BLaER1 (cell line): ENCODE measurements around the gene ZPBP.

Experiments
- H3K27ac ChIP-seq: shearing (Covaris generic); formaldehyde crosslinking; 2 replicates; pipeline ENCODE4 v1.8.1; 2022
- H3K27me3 ChIP-seq: shearing (Covaris generic); formaldehyde crosslinking; 2 replicates; pipeline ENCODE4 v1.8.1; 2022
- H3K36me3 ChIP-seq: shearing (Covaris generic); formaldehyde crosslinking; 2 replicates; pipeline ENCODE4 v1.8.1; 2022
- H3K4me1 ChIP-seq: shearing (Covaris generic); formaldehyde crosslinking; 2 replicates; pipeline ENCODE4 v1.8.1; 2022
- H3K4me2 ChIP-seq: shearing (Covaris generic); formaldehyde crosslinking; 2 replicates; pipeline ENCODE4 v1.8.1; 2022
- H3K4me3 ChIP-seq: shearing (Covaris generic); formaldehyde crosslinking; 2 replicates; pipeline ENCODE4 v1.8.1; 2022
- H3K9ac ChIP-seq: shearing (Covaris generic); formaldehyde crosslinking; 2 replicates; pipeline ENCODE4 v1.8.1; 2022
- H3K9me3 ChIP-seq: shearing (Covaris generic); formaldehyde crosslinking; 2 replicates; pipeline ENCODE4 v1.8.1; 2022
- H4K20me1 ChIP-seq: shearing (Covaris generic); formaldehyde crosslinking; 2 replicates; pipeline ENCODE4 v1.8.1; 2022
- Cebpa-rat ChIP-seq: shearing (Covaris generic); IDR thresholded peaks from 2 replicates; pipeline ENCODE4 v1.8.1; 2022

The ZPBP gene

GRCh38 chr7:50112250-50112649 lies 19.2 kb upstream of the ZPBP start:
- H3K27ac ChIP-seq = no peak overlapping the region
- H4K20me1 ChIP-seq = no peaks in the 10 kb centered on the region
- H3K36me3 ChIP-seq = no peaks in the 10 kb centered on the region
- no peak overlapping the region for H3K9ac ChIP-seq
- no peaks in the 10 kb centered on the region for H3K4me1 ChIP-seq
- peaks cover 11% of the 10 kb centered on the region for H3K9me3 ChIP-seq
- no peaks in the 10 kb centered on the region for H3K27me3 ChIP-seq
- H3K4me2 ChIP-seq = no peak overlapping the region
- no peak for TF ChIP-seq Cebpa-rat
- no peak overlapping the region for H3K4me3 ChIP-seq

DNA sequence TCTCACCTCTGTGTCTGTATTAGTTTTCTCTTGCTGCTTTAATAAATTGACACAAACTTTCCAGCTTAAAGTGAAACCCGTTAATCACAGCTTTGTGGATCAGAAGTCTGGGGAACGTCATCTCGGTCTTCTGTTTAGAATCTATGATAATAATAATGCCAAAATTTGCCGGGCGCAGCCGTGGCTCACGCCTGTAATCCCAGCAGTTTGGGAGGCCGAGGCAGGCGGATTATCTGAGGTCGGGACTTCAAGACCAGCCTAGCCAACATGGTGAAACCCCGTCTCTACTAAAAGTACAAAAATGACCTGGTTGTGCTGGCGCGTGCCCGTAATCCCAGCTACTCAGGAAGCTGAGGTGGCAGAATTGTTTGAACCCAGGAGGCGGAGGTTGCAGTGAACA lies 8.8 kb upstream of the ZPBP start:
- H3K4me2 ChIP-seq = no peak overlapping the region
- no peak overlapping the region for H3K4me3 ChIP-seq
- no peaks in the 10 kb centered on the region for H3K27me3 ChIP-seq
- no peak overlapping the region for H3K9ac ChIP-seq
- H3K4me1 ChIP-seq = no peaks in the 10 kb centered on the region
- no peak for TF ChIP-seq Cebpa-rat
- no peaks in the 10 kb centered on the region for H3K36me3 ChIP-seq
- H3K27ac ChIP-seq = no peak overlapping the region
- no peaks in the 10 kb centered on the region for H4K20me1 ChIP-seq
- H3K9me3 ChIP-seq = no peaks in the 10 kb centered on the region

GRCh38 chr7:50095634-50096033 lies 2.6 kb upstream of the ZPBP start:
- Histone ChIP-seq H3K9ac (no peak overlapping the region), H4K20me1 (no peaks in the 10 kb centered on the region), H3K9me3 (no peaks in the 10 kb centered on the region), H3K27me3 (no peaks in the 10 kb centered on the region), H3K36me3 (no peaks in the 10 kb centered on the region), H3K4me2 (no peak overlapping the region), H3K4me3 (no peak overlapping the region), H3K27ac (no peak overlapping the region), H3K4me1 (peaks cover 7% of the 10 kb centered on the region)
- TF ChIP-seq Cebpa-rat = no peak

GRCh38 chr7:50088463-50089129 lies 4.5 kb downstream of the ZPBP start:
- Histone ChIP-seq H3K4me1 (peaks cover 7% of the 10 kb centered on the region), H3K9ac (no peak overlapping the region), H3K4me3 (no peak overlapping the region), H3K36me3 (no peaks in the 10 kb centered on the region), H3K4me2 (no peak overlapping the region), H3K27me3 (no peaks in the 10 kb centered on the region), H3K27ac (no peak overlapping the region), H4K20me1 (no peaks in the 10 kb centered on the region), H3K9me3 (no peaks in the 10 kb centered on the region)
- TF ChIP-seq Cebpa-rat = no peak

GRCh38 chr7:50085344-50085743 lies 7.7 kb downstream of the ZPBP start:
- TF ChIP-seq Cebpa-rat = no peak
- Histone ChIP-seq H3K4me3 (no peak overlapping the region), H3K9ac (no peak overlapping the region), H3K36me3 (no peaks in the 10 kb centered on the region), H4K20me1 (no peaks in the 10 kb centered on the region), H3K4me2 (no peak overlapping the region), H3K9me3 (no peaks in the 10 kb centered on the region), H3K27ac (no peak overlapping the region), H3K27me3 (no peaks in the 10 kb centered on the region), H3K4me1 (no peaks in the 10 kb centered on the region)

DNA sequence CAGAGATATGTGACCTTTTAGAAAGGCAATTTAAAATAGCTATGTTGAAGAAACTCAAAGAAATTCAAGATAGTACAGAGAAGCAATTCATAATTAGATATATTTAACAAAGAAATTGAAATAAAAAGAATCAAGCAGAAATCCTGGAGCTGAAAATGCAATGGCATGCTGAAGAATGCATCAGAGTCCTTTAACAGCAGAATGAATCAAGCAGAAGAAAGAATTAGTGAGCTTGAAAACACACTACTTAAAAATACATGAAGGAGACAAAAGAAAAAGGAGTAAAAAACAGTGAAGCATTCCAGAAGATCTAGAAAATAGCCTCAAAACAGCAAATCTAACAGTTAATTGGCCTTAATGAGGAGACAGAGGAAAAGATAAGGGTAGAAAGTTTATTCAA lies 20.0 kb downstream of the ZPBP start:
- Histone ChIP-seq H3K27me3 (no peaks in the 10 kb centered on the region), H3K36me3 (peaks cover 6% of the 10 kb centered on the region), H3K9me3 (peaks cover 59% of the 10 kb centered on the region), H3K4me2 (no peak overlapping the region), H3K27ac (no peak overlapping the region), H3K4me3 (no peak overlapping the region), H3K9ac (no peak overlapping the region), H3K4me1 (peaks cover 9% of the 10 kb centered on the region), H4K20me1 (no peaks in the 10 kb centered on the region)
- no peak for TF ChIP-seq Cebpa-rat

DNA sequence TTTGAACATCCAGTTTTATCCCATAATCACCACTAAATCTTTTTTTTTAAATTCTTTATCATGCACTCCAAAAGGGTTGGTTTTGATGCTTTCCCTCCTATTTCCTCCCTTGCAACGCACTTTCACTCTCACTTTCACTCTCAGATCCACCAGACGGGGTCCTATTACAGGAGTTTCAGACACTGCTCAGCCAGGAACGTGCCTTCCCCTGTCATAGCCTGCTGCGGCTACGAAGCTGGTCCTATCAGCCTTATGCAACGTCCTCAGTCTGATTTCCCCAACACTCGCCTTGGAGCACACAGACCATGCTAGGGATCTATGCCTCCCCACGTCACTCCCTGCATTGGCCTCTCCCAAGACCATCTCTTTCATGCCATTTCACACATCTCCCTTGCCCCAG lies 23.4 kb downstream of the ZPBP start:
- Histone ChIP-seq H3K4me2 (peak overlapping the region; percentile 89), H3K36me3 (peaks cover 6% of the 10 kb centered on the region), H3K9me3 (peaks cover 59% of the 10 kb centered on the region), H3K27me3 (no peaks in the 10 kb centered on the region), H3K4me1 (peaks cover 18% of the 10 kb centered on the region), H3K4me3 (peak overlapping the region; percentile 59), H4K20me1 (no peaks in the 10 kb centered on the region), H3K27ac (peak overlapping the region; percentile 62), H3K9ac (peak overlapping the region; percentile 71; the same call in 1 of the 2 replicates)
- no peak for TF ChIP-seq Cebpa-rat

DNA sequence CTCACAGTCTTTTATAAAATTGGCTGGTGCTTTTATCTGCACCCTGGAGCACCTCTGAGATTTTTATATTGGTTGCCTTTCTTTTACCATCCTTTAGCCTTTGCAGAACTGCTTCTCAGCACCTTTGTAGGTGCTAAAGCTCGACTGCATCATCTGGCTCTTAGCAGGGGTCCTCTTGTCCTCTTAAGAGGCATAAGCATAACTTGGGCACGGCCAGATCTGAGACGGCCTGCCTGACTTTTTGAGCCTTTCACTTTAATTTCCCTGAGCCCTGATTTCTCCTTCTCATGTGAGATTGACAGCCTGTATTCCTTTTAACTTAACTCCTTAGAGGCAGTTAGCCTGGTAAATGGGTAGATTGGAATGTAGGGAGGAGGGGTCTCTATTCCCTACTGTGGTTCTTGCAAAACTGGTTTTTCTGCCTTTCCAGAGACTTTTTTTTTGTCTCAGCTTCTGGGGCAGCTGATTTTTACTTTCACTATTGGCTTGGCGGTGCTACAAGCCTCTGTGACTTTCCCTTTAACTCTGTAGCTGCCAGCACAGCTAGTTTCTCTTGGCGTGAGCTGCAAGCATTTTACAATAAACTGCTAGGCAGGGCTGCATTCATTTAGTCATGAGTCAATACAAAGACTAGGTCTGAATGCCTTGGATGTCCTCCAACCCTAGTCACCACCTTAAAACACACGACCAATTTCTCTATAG lies 24.0 kb downstream of the ZPBP start:
- Histone ChIP-seq H3K27me3 (no peaks in the 10 kb centered on the region), H3K27ac (peak overlapping the region; percentile 62)

DNA sequence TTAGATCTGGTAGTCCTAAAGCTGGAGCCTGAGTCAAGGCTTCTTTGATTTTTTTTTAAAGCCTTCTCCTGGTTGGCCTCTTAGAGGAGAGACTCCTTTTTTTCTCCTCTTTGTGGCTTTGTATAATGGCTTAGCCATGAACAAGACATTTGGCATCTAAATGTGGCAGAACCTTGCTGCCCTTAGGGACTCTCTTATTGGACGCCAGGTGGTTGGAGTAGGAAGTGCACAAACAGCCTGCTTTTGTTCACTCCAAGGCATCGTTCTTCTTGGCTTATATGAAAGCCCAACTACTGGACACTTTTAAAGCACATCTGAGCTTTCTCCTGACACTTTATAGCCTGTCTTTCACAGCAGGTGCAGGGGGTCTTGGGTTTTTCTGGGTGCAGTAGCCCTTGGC lies 25.0 kb downstream of the ZPBP start:
- Histone ChIP-seq H3K4me3 (no peak overlapping the region), H3K4me2 (peak overlapping the region; percentile 89)

More for the DNA sequence above, 24.0 kb downstream of the ZPBP start:
- H3K9me3 ChIP-seq = peaks cover 63% of the 10 kb centered on the region
- H3K9ac ChIP-seq = peak overlapping the region; percentile 71
- peaks cover 18% of the 10 kb centered on the region for H3K4me1 ChIP-seq
- H3K36me3 ChIP-seq = peaks cover 6% of the 10 kb centered on the region
- no peak for TF ChIP-seq Cebpa-rat
- peak overlapping the region; percentile 59 for H3K4me3 ChIP-seq
- H3K4me2 ChIP-seq = peak overlapping the region; percentile 89
- H4K20me1 ChIP-seq = no peaks in the 10 kb centered on the region

GRCh38 chr7:50062951-50063350 lies 30.1 kb downstream of the ZPBP start:
- H3K9ac ChIP-seq = no peak overlapping the region
- no peaks in the 10 kb centered on the region for H3K27me3 ChIP-seq
- no peak overlapping the region for H3K4me2 ChIP-seq
- no peaks in the 10 kb centered on the region for H3K36me3 ChIP-seq
- H3K4me1 ChIP-seq = peaks cover 7% of the 10 kb centered on the region
- TF ChIP-seq Cebpa-rat = no peak
- no peak overlapping the region for H3K27ac ChIP-seq
- H3K9me3 ChIP-seq = peaks cover 35% of the 10 kb centered on the region
- H3K4me3 ChIP-seq = no peak overlapping the region
- no peaks in the 10 kb centered on the region for H4K20me1 ChIP-seq

More for the DNA sequence above, 25.0 kb downstream of the ZPBP start:
- H3K36me3 ChIP-seq = peaks cover 6% of the 10 kb centered on the region
- H3K4me1 ChIP-seq = peaks cover 18% of the 10 kb centered on the region
- no peaks in the 10 kb centered on the region for H3K27me3 ChIP-seq
- H3K9ac ChIP-seq = peak overlapping the region; percentile 71
- TF ChIP-seq Cebpa-rat = no peak
- H3K27ac ChIP-seq = peak overlapping the region; percentile 62; the same call in 1 of the 2 replicates
- H3K9me3 ChIP-seq = peaks cover 63% of the 10 kb centered on the region
- H4K20me1 ChIP-seq = no peaks in the 10 kb centered on the region
